K562 (cell line): ENCODE data around the gene OLFML1. TPM values are rescaled to one million over a fixed set of nuclear protein-coding genes. Genes with fewer than 3 reads are reported as not detected.

ENCODE experiments used
- CBFB ChIP-seq: sonication (generic); formaldehyde crosslinking; IDR thresholded peaks from 2 replicates; pipeline ENCODE4 v1.4.0; 2020; ENCODE audit warnings: mild to moderate bottlenecking, missing genetic modification reagents
- CCNT2 ChIP-seq: IDR thresholded peaks from 2 replicates; pipeline ENCODE4 v1.6.1; 2011; ENCODE audit warnings: borderline replicate concordance, low read depth, mild to moderate bottlenecking, moderate library complexity, mixed read lengths, low read length; ENCODE audit not compliant: insufficient read length; ENCODE audit errors: extremely low read depth
- CTCFL ChIP-seq: IDR thresholded peaks from 2 replicates; pipeline ENCODE4 v1.6.1; 2011; ENCODE audit warnings: borderline replicate concordance, low read depth, mild to moderate bottlenecking, moderate library complexity, low read length; ENCODE audit not compliant: insufficient read depth, poor library complexity, severe bottlenecking
- EGR1 ChIP-seq: fragments of 450-650 bp; conservative IDR thresholded peaks from 2 replicates; pipeline ENCODE4 v1.6.1; 2017; ENCODE audit warnings: mild to moderate bottlenecking
- FOXP1 ChIP-seq: sonication (generic); formaldehyde crosslinking; IDR thresholded peaks from 2 replicates; pipeline ENCODE4 v1.8.0; 2022; ENCODE audit warnings: mild to moderate bottlenecking, missing genetic modification reagents
- MAX ChIP-seq: sonication (generic); formaldehyde crosslinking; IDR thresholded peaks from 2 replicates; pipeline ENCODE4 v1.9.0; 2022; ENCODE audit warnings: mild to moderate bottlenecking, missing genetic modification reagents
- MAZ ChIP-seq, 2 experiments: fragments of 450-650 bp in 1 of 2; sonication (generic) in 1 of 2; formaldehyde crosslinking; IDR thresholded peaks in 1 of 2; conservative IDR thresholded peaks in 1 of 2; 2 replicates each; pipeline versions ENCODE4 v1.4.0 to v1.5.0; 2020; ENCODE audit warnings: mild to moderate bottlenecking in 1 of 2, missing genetic modification reagents in 1 of 2
- NCOA6 ChIP-seq: fragments of 450-650 bp; IDR thresholded peaks from 2 replicates; pipeline ENCODE4 v1.6.1; 2017; ENCODE audit warnings: mild to moderate bottlenecking
- RAD51 ChIP-seq: fragments of 450-650 bp; IDR thresholded peaks from 2 replicates; pipeline ENCODE4 v1.7.1; 2016; ENCODE audit warnings: low read depth, mild to moderate bottlenecking, borderline replicate concordance
- RBM39 ChIP-seq: fragments of 200-400 bp; formaldehyde crosslinking; optimal IDR thresholded peaks from 2 replicates; pipeline ENCODE3; 2018; ENCODE audit warnings: low read depth, low read length
- REST ChIP-seq, 2 experiments: fragments of 450-650 bp; formaldehyde crosslinking in 1 of 2; IDR thresholded peaks; 2 replicates each; pipeline versions ENCODE4 v1.4.0 to v1.6.1; 2014 to 2020; ENCODE audit warnings: mild to moderate bottlenecking in 2 of 2, borderline replicate concordance in 1 of 2, low read depth in 1 of 2
- SRSF7 ChIP-seq: fragments of 200-400 bp; formaldehyde crosslinking; optimal IDR thresholded peaks from 2 replicates; pipeline ENCODE3; 2017; ENCODE audit warnings: mild to moderate bottlenecking, low read depth, low read length
- USF1 ChIP-seq: sonication (generic); formaldehyde crosslinking; IDR thresholded peaks from 2 replicates; pipeline ENCODE4 v1.9.0; 2022; ENCODE audit warnings: mild to moderate bottlenecking, missing genetic modification reagents
- ZFP30 ChIP-seq: fragments of 250-450 bp; sonication (Bioruptor Pico); IDR thresholded peaks from 2 replicates; pipeline ENCODE4 v1.8.0; 2022; ENCODE audit warnings: moderate library complexity, mild to moderate bottlenecking, inconsistent platforms, borderline replicate concordance
- ZNF140 ChIP-seq: fragments of 250-450 bp; sonication (Bioruptor Pico); IDR thresholded peaks from 2 replicates; pipeline ENCODE4 v1.8.0; 2021; ENCODE audit warnings: moderate library complexity, mild to moderate bottlenecking, inconsistent platforms
- polyA plus RNA-seq, 8 experiments: library from polyadenylated mRNA; depleted of rRNA in 4 of 8; stranded (reverse) in 5 of 8; unstranded in 3 of 8; fragments of >200 nt; fragmentation: Nextera tagmentation in 2 of 8; fragmentation: Illumina TruSeq in 1 of 8; extraction: Ambion mirVana in 2 of 8; extraction: Trizol in 1 of 8; gene quantifications; 2 replicates each; pipeline versions ENCODE4 v1.2.1 to v1.2.3, GENCODE V29; 2011 to 2014; ENCODE audit warnings: inconsistent platforms in 1 of 8, missing spikeins in 1 of 8
- total RNA-seq, 7 experiments: library from RNA; depleted of rRNA in 6 of 7; stranded (reverse); fragments of >200 nt in 6 of 7; fragmentation: Illumina TruSeq in 2 of 7; extraction: Trizol in 2 of 7; gene quantifications; 2 replicates each; pipeline versions ENCODE4 v1.2.1 to v1.2.3, GENCODE V29; 2011 to 2021; ENCODE audit warnings: low replicate concordance in 1 of 7

Gene OLFML1
- total and polyA plus RNA-seq, 9 of the 15 experiments (the other 6 are each of a cell fraction or from before 2014, with no cell fraction given), result not detected

- TF ChIP-seq ZFP30 (CRISPR knock-in tag), result no peak
- TF ChIP-seq NCOA6, result peak; percentile 72
- TF ChIP-seq MAZ (CRISPR knock-in tag; conservative IDR thresholded peaks at IDR 0.05 in 1 of 2, IDR thresholded peaks at IDR 0.05 in 1 of 2), result peak; percentile 56 to 60; a peak in 3 of 4 replicates
- TF ChIP-seq ZNF140, result no peak
- no peak for TF ChIP-seq SRSF7
- peak; percentile 91 for TF ChIP-seq RAD51
- TF ChIP-seq USF1, result peak; percentile 96
- peak; percentile 25 for TF ChIP-seq CTCFL
- peak; percentile 58 for TF ChIP-seq REST (IDR thresholded peaks at IDR 0.05; ENCODE audit: borderline replicate concordance)
- TF ChIP-seq REST (CRISPR knock-in tag; IDR thresholded peaks at IDR 0.05; ENCODE audit: low read depth), result no peak
- TF ChIP-seq CCNT2, result peak; percentile 28
- TF ChIP-seq CBFB (CRISPR knock-in tag), result no peak
- peak; percentile 41; the same call in 1 of the 2 replicates for TF ChIP-seq EGR1
- 0 out of 2 replicates have a peak, but pooled peaks have one; percentile 16 for TF ChIP-seq FOXP1 (CRISPR knock-in tag)
- peak; percentile 62 for TF ChIP-seq MAX (CRISPR knock-in tag)
- no peak for TF ChIP-seq RBM39
Observed at GRCh38 chr11:7513234-7514098, 28.2 kb downstream of the OLFML1 start, which contains the start of gene PPFIBP2 (continued).
